GM18511 (cell line): ENCODE results near the gene AVPR1A.

Source experiments
- ATAC-seq: cut with Tn5 transposase; IDR thresholded peaks from one replicate; pipeline ENCODE4 v1.9.1; 2021; ENCODE audit warnings: mild to moderate bottlenecking, moderate library complexity; ENCODE audit not compliant: unreplicated experiment

AVPR1A gene

GRCh38 chr12:63095369-63095980 lies 55.5 kb downstream of the AVPR1A start:
- ATAC-seq: no peak

GRCh38 chr12:63093711-63094110 lies 57.3 kb downstream of the AVPR1A start:
- no peak for ATAC-seq

GRCh38 chr12:63093084-63093483 lies 57.9 kb downstream of the AVPR1A start:
- no peak for ATAC-seq
